Diencephalon (tissue), 1 donor: ENCODE data around the gene OR5D16. TPM values are rescaled to one million over a fixed set of nuclear protein-coding genes. Genes with fewer than 3 reads are reported as not detected.

Experiments used
- small RNA-seq: library from RNA; depleted of rRNA; stranded (forward); fragments of <200 nt; gene quantifications from one replicate; pipeline ENCODE3, GENCODE V24; 2014
- total RNA-seq: library from RNA; depleted of rRNA; stranded (reverse); fragments of >200 nt; gene quantifications from one replicate; pipeline ENCODE4 v1.2.3, GENCODE V29; 2014

The OR5D16 gene
- not detected for total RNA-seq

DNA sequence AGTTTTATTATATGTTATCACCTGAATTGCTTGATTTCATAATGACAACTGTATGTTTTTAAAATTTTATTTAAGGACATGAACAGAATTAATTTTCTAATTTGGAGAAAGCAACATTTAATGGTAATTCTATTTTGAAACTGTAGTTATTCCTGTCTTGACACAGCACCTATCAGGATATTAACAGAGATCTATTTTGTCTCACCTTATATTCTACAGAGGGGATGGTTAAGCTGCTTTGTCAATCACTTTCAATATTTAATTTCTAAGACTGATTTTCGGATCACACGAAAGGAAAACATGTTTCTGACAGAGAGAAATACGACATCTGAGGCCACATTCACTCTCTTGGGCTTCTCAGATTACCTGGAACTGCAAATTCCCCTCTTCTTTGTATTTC lies at the start of gene OR5D16:
TSS of gene OR5D16 (plus strand) at position 301 of the 400 bp plus-strand sequence. CDS start at position 301, 0 bp downstream.

GRCh38 chr11:55795256-55795655 lies 43.3 kb upstream of the OR5D16 start, which contains the start of gene OR5D14:
Gene OR5D14, plus strand, starts transcription at chr11:55795556. Its CDS starts 0 bp downstream, at chr11:55795556.

GRCh38 chr11:55811067-55811466 lies 27.5 kb upstream of the OR5D16 start, which contains the start of gene OR5L1:
Gene OR5L1, plus strand, starts transcription at chr11:55811367. Its CDS starts 100 bp downstream, at chr11:55811467.

DNA sequence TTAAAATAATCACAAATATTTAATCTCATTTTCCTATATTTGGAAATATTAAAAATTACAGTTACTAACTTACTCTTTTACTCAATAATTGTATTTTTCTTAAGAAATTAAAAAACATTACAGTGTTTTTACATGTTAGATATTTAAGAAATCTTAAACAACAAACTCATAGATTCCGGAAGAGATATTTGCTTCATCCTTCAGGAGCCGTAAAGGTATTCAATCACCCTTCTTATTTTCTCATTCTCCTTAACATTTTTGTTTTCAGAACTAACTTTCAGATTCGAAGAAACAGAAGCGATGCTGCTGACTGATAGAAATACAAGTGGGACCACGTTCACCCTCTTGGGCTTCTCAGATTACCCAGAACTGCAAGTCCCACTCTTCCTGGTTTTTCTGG lies 19.2 kb upstream of the OR5D16 start, which contains the start of gene OR5D18:
TSS of gene OR5D18 (plus strand) at position 301 of the 400 bp plus-strand sequence. CDS start at position 301, 0 bp downstream.

GRCh38 chr11:55826919-55827318 lies 11.6 kb upstream of the OR5D16 start, which contains the start of gene OR5L2:
Gene OR5L2, plus strand, starts transcription at chr11:55827219. Its CDS starts 0 bp downstream, at chr11:55827219.

DNA sequence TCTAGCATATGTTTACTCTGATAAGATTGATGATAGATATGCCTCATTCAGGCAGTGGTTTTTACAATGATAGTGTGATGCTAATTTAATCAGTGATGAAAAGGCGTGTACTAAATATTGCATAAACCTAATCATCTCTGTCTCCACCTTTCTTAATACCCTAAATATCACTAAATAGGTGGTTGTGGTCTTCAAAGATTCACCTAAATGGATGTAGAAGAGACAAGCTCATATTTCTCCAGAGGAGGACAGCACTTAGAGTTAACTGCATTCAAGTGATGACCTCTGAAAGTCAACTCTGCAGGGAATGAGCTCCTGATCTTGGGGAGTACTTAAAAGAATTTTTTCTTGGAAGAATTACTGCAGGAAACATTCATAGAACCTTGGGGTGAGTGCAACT lies 44.4 kb downstream of the OR5D16 start, which contains the start of gene TRIM51:
TSS of gene TRIM51 (plus strand) at position 301 of the 400 bp plus-strand sequence. CDS start 2,132 bp downstream, outside the sequence.

Small RNA genes within 50 kb of the gene (small RNA-seq; reads per million reads assigned to genes)
- not detected for gene AC036111.3

Other genes with a start within 250 kb of the OR5D16 start
- not detected for gene OR4C11, start 231.1 kb upstream of the OR5D16 start, total RNA-seq
- not detected for gene OR4P4, start 203.6 kb upstream of the OR5D16 start, total RNA-seq
- not detected for gene OR4S2, start 190.4 kb upstream of the OR5D16 start, total RNA-seq
- gene OR4C6, start 176.6 kb upstream of the OR5D16 start, total RNA-seq = not detected
- not detected for gene OR5D13, start 65.3 kb upstream of the OR5D16 start, total RNA-seq
- not detected for gene OR5D14, start 43.2 kb upstream of the OR5D16 start, total RNA-seq
- not detected for gene OR5L1, start 27.4 kb upstream of the OR5D16 start, total RNA-seq
- gene OR5D18, start 19.1 kb upstream of the OR5D16 start, total RNA-seq = not detected
- gene OR5L2, start 11.5 kb upstream of the OR5D16 start, total RNA-seq = not detected
- gene TRIM51, start 44.5 kb downstream of the OR5D16 start, total RNA-seq = not detected
- not detected for gene OR5W2, start 75.8 kb downstream of the OR5D16 start, total RNA-seq
- not detected for gene OR5I1, start 97.6 kb downstream of the OR5D16 start, total RNA-seq
- gene OR10AG1, start 131.2 kb downstream of the OR5D16 start, total RNA-seq = not detected
- not detected for gene OR5F1, start 155.9 kb downstream of the OR5D16 start, total RNA-seq
- gene OR5AS1, start 188.9 kb downstream of the OR5D16 start, total RNA-seq = not detected